Tibial nerve (tissue), 4 donors: ENCODE data around the gene PDILT. TPM values are rescaled to one million over a fixed set of nuclear protein-coding genes. Genes with fewer than 3 reads are reported as not detected.
"Not testable (repeated sequence)": the region's sequence is repeated elsewhere in the genome, so short reads cannot be mapped to it uniquely, and the experiment has no call there.

Experiments
- DNase-seq, 2 donors: peaks; one replicate each; pipeline ENCODE4 v3.0.0-alpha.2; 2019; ENCODE audit warnings: low spot score in 2 of 2
- H3K27ac ChIP-seq, 4 donors: fragments of 200-600 bp; sonication (generic) in 3 of 4; one replicate each; pipeline ENCODE4 v1.5.1; 2017 to 2019; ENCODE audit warnings: mild to moderate bottlenecking in 1 of 4
- H3K27me3 ChIP-seq, 2 donors: fragments of 200-600 bp; sonication (generic) in 1 of 2; one replicate each; pipeline versions ENCODE4 v1.5.1 to v1.6.0; 2017 to 2019
- H3K36me3 ChIP-seq, 3 donors: fragments of 200-600 bp; sonication (generic); one replicate each; pipeline ENCODE4 v1.5.1; 2018 to 2019
- H3K4me1 ChIP-seq, 4 donors: fragments of 200-600 bp; sonication (generic) in 3 of 4; one replicate each; pipeline ENCODE4 v1.5.1; 2017 to 2019
- H3K4me3 ChIP-seq, 4 donors: fragments of 200-600 bp; sonication (generic) in 3 of 4; one replicate each; pipeline ENCODE4 v1.5.1; 2017 to 2019; ENCODE audit warnings: mild to moderate bottlenecking in 1 of 4, moderate library complexity in 1 of 4
- H3K9me3 ChIP-seq, 4 donors: fragments of 200-600 bp; sonication (generic) in 3 of 4; one replicate each; pipeline ENCODE4 v1.5.1; 2017 to 2019
- EP300 ChIP-seq, 2 donors: sonication (generic); formaldehyde crosslinking; IDR thresholded peaks; one replicate each; pipeline ENCODE4 v1.6.1; 2017; ENCODE audit warnings: antibody characterized with exemption in 2 of 2, mild to moderate bottlenecking in 1 of 2
- POLR2A ChIP-seq, 2 donors: fragments of 450-650 bp; IDR thresholded peaks; one replicate each; pipeline ENCODE4 v1.6.1; 2017; ENCODE audit warnings: antibody characterized with exemption in 2 of 2, mild to moderate bottlenecking in 2 of 2, moderate library complexity in 2 of 2
- WGBS, 2 donors: methylation state at CpG; one replicate each; pipeline ENCODE4 v1.1.5; 2018; 5-methylcytosine and 5-hydroxymethylcytosine counted together
- total RNA-seq, 4 donors: library from RNA; depleted of rRNA; stranded (reverse); fragments of >200 nt; gene quantifications; one replicate each; pipeline ENCODE4 v1.1.0, GENCODE V29; 2016
- TF ChIP-seq, protein P1 (sequence below), 5 experiments: fragments of 200-600 bp in 3 of 5; fragments of 450-650 bp in 2 of 5; sonication (generic) in 3 of 5; IDR thresholded peaks; one replicate each; pipeline ENCODE4 v1.5.1; 2016 to 2019; ENCODE audit warnings: antibody characterized with exemption in 5 of 5, mild to moderate bottlenecking in 3 of 5, moderate library complexity in 2 of 5

The PDILT gene, protein sequence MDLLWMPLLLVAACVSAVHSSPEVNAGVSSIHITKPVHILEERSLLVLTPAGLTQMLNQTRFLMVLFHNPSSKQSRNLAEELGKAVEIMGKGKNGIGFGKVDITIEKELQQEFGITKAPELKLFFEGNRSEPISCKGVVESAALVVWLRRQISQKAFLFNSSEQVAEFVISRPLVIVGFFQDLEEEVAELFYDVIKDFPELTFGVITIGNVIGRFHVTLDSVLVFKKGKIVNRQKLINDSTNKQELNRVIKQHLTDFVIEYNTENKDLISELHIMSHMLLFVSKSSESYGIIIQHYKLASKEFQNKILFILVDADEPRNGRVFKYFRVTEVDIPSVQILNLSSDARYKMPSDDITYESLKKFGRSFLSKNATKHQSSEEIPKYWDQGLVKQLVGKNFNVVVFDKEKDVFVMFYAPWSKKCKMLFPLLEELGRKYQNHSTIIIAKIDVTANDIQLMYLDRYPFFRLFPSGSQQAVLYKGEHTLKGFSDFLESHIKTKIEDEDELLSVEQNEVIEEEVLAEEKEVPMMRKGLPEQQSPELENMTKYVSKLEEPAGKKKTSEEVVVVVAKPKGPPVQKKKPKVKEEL
- not detected for total RNA-seq

DNA sequence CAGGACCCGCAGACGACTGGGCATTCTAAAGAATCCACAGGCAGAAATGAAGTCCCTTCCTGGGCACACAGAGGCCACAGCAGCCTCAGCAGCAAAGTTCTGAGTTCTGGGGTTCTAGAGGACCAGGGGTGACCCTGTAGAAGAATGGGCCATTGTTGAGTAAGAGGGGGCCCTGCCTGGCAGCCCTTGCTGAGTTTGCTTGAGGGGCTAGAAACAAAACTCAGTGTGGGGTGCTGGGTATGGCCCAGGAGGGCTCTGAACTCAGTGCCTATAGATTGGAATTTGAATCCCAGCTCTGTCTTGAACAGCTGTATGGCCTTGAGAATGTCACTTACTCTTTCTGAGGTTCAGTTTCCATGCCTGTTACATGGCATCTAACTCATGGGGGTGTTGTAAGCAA is at the start of gene PDILT:
Gene PDILT (minus strand): TSS at position 101 of the 400 bp plus-strand sequence. CDS start 5,437 bp downstream, outside the sequence.
- no peak for DNase-seq
- no peak within 1 kb of the TSS for H3K27ac ChIP-seq
- no peaks in the 10 kb centered on the region for H3K9me3 ChIP-seq
- H3K27me3 ChIP-seq: no peaks in the 10 kb centered on the region
- H3K4me1 ChIP-seq: no peaks in the 10 kb centered on the region
- H3K4me3 ChIP-seq: no peak within 1 kb of the TSS
- H3K36me3 ChIP-seq: no peaks in the 10 kb centered on the region
- TF ChIP-seq, protein P1, sequence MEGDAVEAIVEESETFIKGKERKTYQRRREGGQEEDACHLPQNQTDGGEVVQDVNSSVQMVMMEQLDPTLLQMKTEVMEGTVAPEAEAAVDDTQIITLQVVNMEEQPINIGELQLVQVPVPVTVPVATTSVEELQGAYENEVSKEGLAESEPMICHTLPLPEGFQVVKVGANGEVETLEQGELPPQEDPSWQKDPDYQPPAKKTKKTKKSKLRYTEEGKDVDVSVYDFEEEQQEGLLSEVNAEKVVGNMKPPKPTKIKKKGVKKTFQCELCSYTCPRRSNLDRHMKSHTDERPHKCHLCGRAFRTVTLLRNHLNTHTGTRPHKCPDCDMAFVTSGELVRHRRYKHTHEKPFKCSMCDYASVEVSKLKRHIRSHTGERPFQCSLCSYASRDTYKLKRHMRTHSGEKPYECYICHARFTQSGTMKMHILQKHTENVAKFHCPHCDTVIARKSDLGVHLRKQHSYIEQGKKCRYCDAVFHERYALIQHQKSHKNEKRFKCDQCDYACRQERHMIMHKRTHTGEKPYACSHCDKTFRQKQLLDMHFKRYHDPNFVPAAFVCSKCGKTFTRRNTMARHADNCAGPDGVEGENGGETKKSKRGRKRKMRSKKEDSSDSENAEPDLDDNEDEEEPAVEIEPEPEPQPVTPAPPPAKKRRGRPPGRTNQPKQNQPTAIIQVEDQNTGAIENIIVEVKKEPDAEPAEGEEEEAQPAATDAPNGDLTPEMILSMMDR (IDR thresholded peaks at IDR 0.05): no peak
- TF ChIP-seq POLR2A (IDR thresholded peaks at IDR 0.05) (no peak), EP300 (IDR thresholded peaks at IDR 0.05) (no peak)
- WGBS, 2 donors: 69 to 78% methylated on average over 2 of the region's 2 CpGs

DNA sequence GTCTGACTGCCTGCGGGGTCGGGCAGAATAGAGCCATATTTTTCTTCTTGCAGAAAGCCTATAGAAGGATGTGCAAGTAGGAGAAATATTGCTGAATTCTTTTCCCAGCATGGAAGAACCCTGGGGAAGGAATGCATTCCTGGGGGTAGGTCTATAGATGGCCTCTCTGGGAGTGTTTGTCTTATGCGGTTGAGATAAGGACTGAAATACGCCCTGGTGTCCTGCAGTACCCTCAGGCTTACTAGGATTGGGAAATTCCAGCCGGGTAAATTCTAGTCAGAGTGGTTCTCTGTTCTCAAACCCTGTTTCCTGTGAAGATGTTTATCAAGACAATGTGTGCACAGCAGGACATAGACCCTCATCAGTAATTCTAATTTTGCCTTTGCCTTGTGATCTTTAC is 49.1 kb upstream of the PDILT start:
- not testable (repeated sequence) for H3K27me3 ChIP-seq, H3K36me3 ChIP-seq, DNase-seq, H3K4me3 ChIP-seq, H3K9me3 ChIP-seq, H3K27ac ChIP-seq, H3K4me1 ChIP-seq
- 93% methylated on average over 2 of the region's 5 CpGs; no CpG with 5 or more reads in 1 of the 2 donors for WGBS, 2 donors

DNA sequence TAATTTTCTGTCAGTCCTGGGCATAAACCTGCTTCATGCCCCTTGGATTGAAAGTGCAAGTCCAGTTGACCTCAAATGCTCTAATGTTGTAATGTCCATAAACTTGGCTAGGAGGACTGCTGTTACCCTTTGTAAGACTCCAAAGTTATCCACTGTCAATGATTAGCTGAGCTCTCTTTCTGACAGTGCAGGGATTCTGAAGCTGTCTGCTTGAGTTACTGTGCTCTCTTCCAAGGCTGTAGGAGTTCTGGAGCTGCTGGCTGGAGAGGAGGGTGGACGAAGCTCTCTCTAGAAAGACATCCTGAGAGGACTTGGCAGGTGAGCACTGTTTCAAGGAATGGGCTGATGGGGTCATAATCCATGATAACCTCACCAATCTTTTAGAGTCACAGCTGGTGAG is 46.8 kb upstream of the PDILT start, which contains the start of gene ACSM2A:
Gene ACSM2A (plus strand): TSS at position 158 of the 400 bp plus-strand sequence. CDS start 8,594 bp downstream, outside the sequence.
- H3K27ac ChIP-seq, H3K27me3 ChIP-seq, H3K4me3 ChIP-seq, H3K4me1 ChIP-seq, H3K9me3 ChIP-seq, H3K36me3 ChIP-seq, DNase-seq: not testable (repeated sequence)
- 60% methylated on average over 1 of the region's 1 CpG; no CpG with 5 or more reads in 1 of the 2 donors for WGBS, 2 donors

DNA sequence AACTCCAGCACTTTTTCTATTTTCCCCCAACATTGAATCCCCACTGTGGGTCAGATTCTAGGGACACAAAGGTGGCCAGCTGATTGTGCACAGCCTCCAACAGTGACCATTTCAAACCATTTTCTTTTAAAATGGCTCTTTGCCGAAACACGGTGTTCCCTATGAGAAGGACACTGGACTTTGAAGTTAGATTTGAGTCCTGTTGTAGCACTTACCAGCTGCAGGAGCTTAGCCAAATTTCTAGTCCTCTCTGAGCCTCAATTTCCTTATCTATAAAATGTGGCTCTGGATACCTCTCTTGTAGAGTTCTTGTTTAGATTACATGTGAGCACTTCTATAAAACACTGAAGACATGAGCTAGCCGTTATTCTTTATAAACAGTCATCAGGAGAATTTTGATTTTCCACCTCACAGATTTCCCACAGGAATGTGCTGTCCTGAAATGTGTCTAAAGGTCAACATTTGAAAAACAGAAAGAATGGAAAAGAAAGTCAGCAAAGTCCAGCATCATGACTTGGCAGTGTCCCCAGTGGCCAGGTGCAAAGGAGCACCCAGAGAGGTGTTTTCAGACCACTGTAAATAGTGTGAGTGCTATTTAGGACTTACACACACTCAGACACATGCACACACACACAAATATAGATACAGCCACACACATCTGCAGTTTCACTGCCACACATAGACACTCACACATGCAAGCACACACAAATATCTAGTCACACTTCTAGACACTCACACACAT is 42.3 kb upstream of the PDILT start:
- DNase-seq, H3K9me3 ChIP-seq, H3K27ac ChIP-seq, H3K36me3 ChIP-seq, H3K4me1 ChIP-seq, H3K4me3 ChIP-seq, H3K27me3 ChIP-seq: not testable (repeated sequence)
- no CpG with 5 or more reads among the region's 3 CpGs for WGBS, 2 donors

DNA sequence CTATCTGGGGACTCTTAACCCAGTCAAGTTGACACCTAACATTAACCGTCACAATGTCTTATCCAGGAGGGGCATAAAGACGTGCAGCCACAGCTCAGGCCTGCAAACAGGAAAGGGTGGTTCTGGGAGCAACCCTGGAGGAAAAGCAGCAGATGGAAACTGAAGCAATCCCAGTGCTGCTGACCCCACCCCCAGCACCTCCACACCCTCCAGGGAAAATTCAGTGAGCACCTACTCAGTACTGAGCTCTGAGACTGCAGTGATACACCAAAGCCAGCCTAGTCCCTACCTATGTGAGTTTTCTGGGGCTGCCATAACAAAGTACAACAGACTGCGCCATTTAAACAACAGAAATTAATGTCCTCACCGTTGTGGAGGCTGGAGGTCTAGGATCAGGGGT is 37.3 kb upstream of the PDILT start:
- H3K36me3 ChIP-seq, DNase-seq, H3K4me1 ChIP-seq, H3K27ac ChIP-seq, H3K4me3 ChIP-seq, H3K9me3 ChIP-seq, H3K27me3 ChIP-seq: not testable (repeated sequence)
- WGBS, 2 donors: 74 to 93% methylated on average over 2 of the region's 4 CpGs

DNA sequence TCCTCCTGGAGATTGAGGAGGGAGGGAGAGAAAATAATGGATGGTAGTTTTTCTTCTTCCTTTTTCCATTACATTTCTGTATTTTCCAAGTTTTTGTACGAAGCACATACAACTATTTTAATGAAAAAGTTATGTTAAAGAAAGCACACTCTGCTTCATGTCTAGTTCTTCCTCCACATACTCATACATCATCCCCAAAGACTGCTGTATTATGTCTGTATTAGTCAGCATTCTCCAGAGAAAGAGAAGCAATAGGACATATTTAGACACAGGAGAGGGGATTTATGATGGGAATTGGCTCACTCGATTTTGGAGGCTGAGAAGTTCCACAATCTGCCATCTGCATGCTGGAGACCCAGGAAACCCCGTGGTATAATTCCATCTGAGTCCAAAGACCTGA is 36.7 kb upstream of the PDILT start:
- no peaks in the 10 kb centered on the region for H3K9me3 ChIP-seq
- no peak overlapping the region for H3K4me3 ChIP-seq
- no peak for DNase-seq
- no peak overlapping the region for H3K27ac ChIP-seq
- TF ChIP-seq POLR2A (IDR thresholded peaks at IDR 0.05): no peak
- no peak for TF ChIP-seq EP300 (IDR thresholded peaks at IDR 0.05)
- TF ChIP-seq, protein P1 (IDR thresholded peaks at IDR 0.05): no peak
- H3K27me3 ChIP-seq: no peaks in the 10 kb centered on the region
- H3K36me3 ChIP-seq: no peaks in the 10 kb centered on the region
- WGBS, 2 donors: 43 to 58% methylated on average over 3 of the region's 3 CpGs
- no peaks in the 10 kb centered on the region for H3K4me1 ChIP-seq

DNA sequence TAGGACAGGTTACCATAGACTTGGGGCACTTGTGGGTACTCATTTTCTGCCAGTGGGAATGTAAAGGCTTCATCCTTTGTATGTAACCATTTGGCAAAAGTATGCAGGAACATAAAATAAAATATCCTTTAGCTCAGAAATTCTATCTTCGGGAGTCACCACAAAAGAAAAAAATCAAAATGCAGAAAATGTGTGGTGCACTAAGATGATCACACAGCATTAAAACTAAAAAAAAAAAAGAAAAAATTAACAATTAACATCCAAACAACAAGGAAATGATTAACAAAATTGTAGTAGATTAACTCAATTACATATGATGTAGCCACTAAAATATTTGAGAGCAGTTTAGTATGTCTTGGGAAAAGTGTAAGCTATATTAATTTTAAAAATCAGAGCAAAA is 36.2 kb upstream of the PDILT start:
- not testable (repeated sequence) for H3K4me1 ChIP-seq, H3K4me3 ChIP-seq, H3K9me3 ChIP-seq, H3K36me3 ChIP-seq, DNase-seq, H3K27ac ChIP-seq, H3K27me3 ChIP-seq
- WGBS, 2 donors: 85 to 86% methylated on average over 1 of the region's 1 CpG
